Coronary artery (tissue), 2 donors: Measurements from ENCODE around the gene FES.
A peak's percentile ranks its signal among the peaks of the same experiment; 100 is the strongest.

Source experiments
- DNase-seq: peaks from one replicate; pipeline ENCODE4 v3.0.0-alpha.2; 2017; ENCODE audit warnings: low spot score
- H3K27ac ChIP-seq, 2 donors: fragments of 200-600 bp; sonication (generic); one replicate each; pipeline ENCODE4 v1.5.1; 2016 to 2019
- H3K4me3 ChIP-seq: fragments of 200-600 bp; sonication (generic); 2 replicates; pipeline ENCODE4 v1.5.1; 2016; ENCODE audit warnings: mild to moderate bottlenecking, moderate library complexity
- CTCF ChIP-seq: fragments of 200-600 bp; sonication (generic); IDR thresholded peaks from one replicate; pipeline ENCODE4 v1.5.1; 2019; ENCODE audit warnings: antibody characterized with exemption

Gene FES

DNA sequence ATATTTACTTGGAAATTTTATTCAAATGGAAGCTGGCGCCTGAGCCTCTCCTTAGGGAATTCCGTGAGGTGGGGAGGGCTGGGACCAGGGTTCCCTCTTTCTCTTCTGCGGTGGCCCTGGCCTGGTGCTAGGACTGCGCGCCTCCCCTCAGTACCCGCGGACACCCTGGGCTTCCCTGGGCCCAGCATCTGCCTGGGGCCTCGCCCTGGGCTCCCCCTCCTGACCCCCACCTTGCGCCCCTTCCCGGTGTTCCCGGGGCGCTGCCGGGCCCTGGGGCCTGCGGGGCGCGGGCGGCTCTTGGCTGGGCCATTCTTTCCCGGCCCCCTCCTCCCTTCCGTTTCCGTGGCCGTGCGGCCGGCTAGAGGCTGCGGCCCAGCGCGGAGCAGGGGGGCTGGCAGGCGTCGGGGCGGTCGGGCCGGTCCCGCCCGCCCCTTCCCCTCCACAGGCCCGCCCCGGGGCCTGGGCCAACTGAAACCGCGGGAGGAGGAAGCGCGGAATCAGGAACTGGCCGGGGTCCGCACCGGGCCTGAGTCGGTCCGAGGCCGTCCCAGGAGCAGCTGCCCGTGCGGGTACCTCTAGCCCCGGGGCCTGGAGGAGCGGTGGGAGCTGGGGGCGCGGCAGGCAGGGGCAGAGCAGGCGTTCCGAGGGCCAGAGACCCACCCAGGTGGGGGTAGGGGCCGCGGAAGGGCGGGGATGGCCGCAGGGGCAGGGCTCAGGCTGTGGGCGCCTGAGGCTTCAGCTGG is at the start of gene FES:
FES (plus strand) TSS at position 529 of the 743 bp plus-strand sequence. CDS start 542 bp downstream, outside the sequence.
- Histone ChIP-seq H3K27ac (peak within 1 kb of the TSS; percentile 82 to 99), H3K4me3 (peak within 1 kb of the TSS; percentile 82)
- no peak for DNase-seq
- TF ChIP-seq CTCF, result no peak

DNA sequence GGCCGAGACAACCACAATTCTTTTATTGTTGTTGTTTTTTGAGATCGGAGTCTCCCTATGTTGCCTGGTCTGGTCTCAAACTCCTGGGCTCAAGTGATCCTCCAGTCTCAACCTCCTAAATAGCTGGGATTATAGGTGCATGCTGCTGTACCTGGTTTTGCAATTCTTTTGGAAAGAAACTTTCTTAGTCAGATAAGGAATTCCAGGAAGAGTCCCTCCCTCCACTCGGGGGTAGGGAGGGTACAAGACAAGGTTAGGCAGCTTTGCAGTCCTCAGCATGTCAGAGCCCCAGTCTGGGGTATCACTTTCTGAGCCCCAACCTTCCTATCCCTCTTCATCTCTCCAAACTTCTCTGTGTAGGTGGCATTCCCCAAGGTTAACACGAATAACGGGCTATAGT is 49.7 kb upstream of the FES start:
- Histone ChIP-seq H3K4me3 (no peak overlapping the region), H3K27ac (no peak overlapping the region)
- DNase-seq, result no peak
- no peak for TF ChIP-seq CTCF

- Histone ChIP-seq H3K27ac (no peak overlapping the region), H3K4me3 (no peak overlapping the region)
- TF ChIP-seq CTCF, result no peak
- no peak for DNase-seq
Observed at GRCh38 chr15:90836296-90836871, 47.9 kb upstream of the FES start.

- DNase-seq, result no peak
- no peak overlapping the region for H3K4me3 ChIP-seq
- no peak for TF ChIP-seq CTCF
- no peak overlapping the region for H3K27ac ChIP-seq
Observed at GRCh38 chr15:90837094-90837493, 47.2 kb upstream of the FES start.

DNA sequence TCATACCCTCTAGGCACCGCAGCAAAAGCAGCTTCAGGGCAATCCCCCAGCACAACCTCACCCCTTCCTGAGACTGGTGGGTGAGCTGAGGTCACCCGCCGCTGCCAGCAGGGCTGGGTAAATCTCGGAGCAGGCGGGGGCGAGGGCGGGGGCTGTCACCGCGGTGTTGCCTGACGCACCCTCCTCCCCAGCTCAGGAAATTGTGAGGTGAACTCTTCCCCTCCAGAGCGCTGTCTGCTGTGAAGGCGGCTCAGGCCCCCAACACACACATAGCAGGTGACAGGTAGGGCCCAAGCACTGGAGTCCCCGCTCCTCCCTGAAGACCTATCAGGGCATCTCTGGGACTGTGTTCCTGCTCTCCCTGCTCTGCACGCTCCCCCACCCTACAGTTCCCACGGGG is 46.2 kb upstream of the FES start:
- DNase-seq, result no peak
- H3K27ac ChIP-seq, result no peak overlapping the region
- H3K4me3 ChIP-seq, result no peak overlapping the region
- no peak for TF ChIP-seq CTCF

GRCh38 chr15:90838544-90838943 is 45.8 kb upstream of the FES start:
- Histone ChIP-seq H3K27ac (no peak overlapping the region), H3K4me3 (no peak overlapping the region)
- no peak for TF ChIP-seq CTCF
- no peak for DNase-seq
